HCT116 (cell line): ENCODE data around the gene IPO13. TPM values are rescaled to one million over a fixed set of nuclear protein-coding genes. Genes with fewer than 3 reads are reported as not detected.

Experiments
- ATAC-seq: fragments of 200-7000 bp; cut with Tn5 transposase; 2 replicates; pipeline ENCODE4 v1.9.1; 2020; ENCODE audit warnings: mild to moderate bottlenecking, moderate library complexity
- BruUV-seq: library from RNA; stranded (reverse); fragments of 400-500 nt; replicated peaks from 2 replicates; lab custom pipeline; 2021; lab: Mats Ljungman, UMichigan
- CTCF ChIA-PET: fragments of 300-600 bp; sonication (Branson Sonifier 250); formaldehyde crosslinking; loops from one replicate; lab custom pipeline; 2021; ENCODE audit warnings: antibody characterized with exemption; lab: Charles Lee
- POLR2A ChIA-PET: fragments of 300-600, 350-600 bp; sonication (Branson Sonifier 250); formaldehyde crosslinking; loops from one replicate; lab custom pipeline; 2021; ENCODE audit warnings: antibody characterized with exemption; lab: Charles Lee
- RAD21 ChIA-PET, 2 experiments: fragments of 300-600 bp; sonication (Branson Sonifier 250); formaldehyde crosslinking; loops; one replicate each; lab custom pipeline; 2023; ENCODE audit warnings: low total read pairs in 2 of 2; ENCODE audit not compliant: uncharacterized antibody in 2 of 2, unreplicated experiment in 2 of 2, low non-redundant PET in 1 of 2; lab: Charles Lee
- DNase-seq: peaks from one replicate; pipeline ENCODE4 v3.0.0-alpha.2; 2010; ENCODE audit warnings: low read depth, low spot score
- H2AFZ ChIP-seq: fragments of 200-600 bp; shearing (Covaris generic), sonication (generic); 2 replicates; pipeline ENCODE4 v1.6.1; 2017; ENCODE audit warnings: low read depth, mixed run types, mixed read lengths, antibody characterized with exemption, low read length; ENCODE audit not compliant: poor library complexity, severe bottlenecking
- H3K27ac ChIP-seq: 2 replicates; pipeline ENCODE4 v1.5.1; 2012; ENCODE audit warnings: low read depth, low read length
- H3K27me3 ChIP-seq: fragments of 200-600 bp; sonication (generic); 2 replicates; pipeline ENCODE4 v1.6.1; 2016; ENCODE audit warnings: mixed run types, low read length, mixed read lengths; ENCODE audit not compliant: insufficient read depth
- H3K36me3 ChIP-seq, 2 experiments: fragments of 200-500 bp in 1 of 2; fragments of 200-600 bp in 1 of 2; sonication (Bioruptor generic) in 1 of 2; sonication (generic) in 1 of 2; 2 replicates each; pipeline versions ENCODE4 v1.5.1 to v1.6.1; 2014 to 2016; ENCODE audit warnings: low read length in 2 of 2, inconsistent platforms in 1 of 2, mixed read lengths in 1 of 2, mixed run types in 1 of 2; ENCODE audit not compliant: insufficient read depth in 2 of 2, control insufficient read depth in 1 of 2
- H3K4me1 ChIP-seq, 2 experiments: fragments of 200-600 bp in 1 of 2; sonication (generic) in 1 of 2; 2 replicates each; pipeline versions ENCODE4 v1.5.1 to v1.6.1; 2012 to 2017; ENCODE audit warnings: low read length in 2 of 2, inconsistent platforms in 1 of 2, mild to moderate bottlenecking in 1 of 2, mixed read lengths in 1 of 2, mixed run types in 1 of 2, moderate library complexity in 1 of 2; ENCODE audit not compliant: insufficient read depth in 2 of 2, control insufficient read depth in 1 of 2
- H3K4me2 ChIP-seq: fragments of 200-600 bp; sonication (generic); 2 replicates; pipeline ENCODE4 v1.6.1; 2017; ENCODE audit warnings: mixed run types, low read length, mixed read lengths
- H3K4me3 ChIP-seq, 2 experiments: fragments of 200-600 bp in 1 of 2; sonication (generic) in 1 of 2; replicated peaks in 1 of 2; 2 replicates each; pipeline ENCODE4 v1.5.1; 2011 to 2016; ENCODE audit warnings: low read length in 2 of 2, control low read depth in 1 of 2, low read depth in 1 of 2, mild to moderate bottlenecking in 1 of 2, mixed read lengths in 1 of 2, mixed run types in 1 of 2
- H3K79me2 ChIP-seq: fragments of 200-600 bp; sonication (generic); 2 replicates; pipeline ENCODE4 v1.6.1; 2017; ENCODE audit warnings: mild to moderate bottlenecking, mixed run types, low read length, moderate library complexity, mixed read lengths; ENCODE audit not compliant: insufficient read depth
- H3K9ac ChIP-seq: fragments of 200-600 bp; sonication (generic); 2 replicates; pipeline ENCODE4 v1.6.1; 2016; ENCODE audit warnings: low read length, mixed read lengths
- H3K9me2 ChIP-seq: fragments of 200-600 bp; sonication (generic), shearing (Covaris generic); 2 replicates; pipeline ENCODE4 v1.6.1; 2017; ENCODE audit warnings: mixed run types, mild to moderate bottlenecking, moderate library complexity; ENCODE audit not compliant: insufficient read depth
- H3K9me3 ChIP-seq, 2 experiments: fragments of 200-500 bp in 1 of 2; fragments of 200-600 bp in 1 of 2; sonication (Bioruptor generic) in 1 of 2; sonication (generic) in 1 of 2; 2 replicates each; pipeline ENCODE4 v1.6.1; 2014 to 2017; ENCODE audit warnings: low read length in 2 of 2, mixed read lengths in 2 of 2, inconsistent platforms in 1 of 2, low read depth in 1 of 2, mild to moderate bottlenecking in 1 of 2, mixed run types in 1 of 2, moderate library complexity in 1 of 2; ENCODE audit not compliant: control insufficient read depth in 1 of 2, insufficient read depth in 1 of 2
- H4K20me1 ChIP-seq: fragments of 200-600 bp; sonication (generic), shearing (Covaris generic); 2 replicates; pipeline ENCODE4 v1.6.1; 2017; ENCODE audit warnings: mixed run types, mild to moderate bottlenecking, moderate library complexity; ENCODE audit not compliant: insufficient read depth
- CBX3 ChIP-seq: IDR thresholded peaks from 2 replicates; pipeline ENCODE4 v1.6.1; 2012; ENCODE audit warnings: low read depth
- CEBPB ChIP-seq: IDR thresholded peaks from 2 replicates; pipeline ENCODE4 v1.6.1; 2012; ENCODE audit warnings: low read depth
- EGR1 ChIP-seq: IDR thresholded peaks from 2 replicates; pipeline ENCODE4 v1.6.1; 2012; ENCODE audit warnings: low read depth
- ELF1 ChIP-seq: IDR thresholded peaks from 2 replicates; pipeline ENCODE4 v1.6.1; 2012; ENCODE audit warnings: low read depth, borderline replicate concordance
- EZH2phosphoT487 ChIP-seq: fragments of 200-600 bp; IDR thresholded peaks from 2 replicates; pipeline ENCODE4 v1.6.1; 2018; ENCODE audit warnings: antibody characterized with exemption, borderline replicate concordance
- FOSL1 ChIP-seq: IDR thresholded peaks from 2 replicates; pipeline ENCODE4 v1.6.1; 2012; ENCODE audit warnings: low read depth
- JUND ChIP-seq: IDR thresholded peaks from 2 replicates; pipeline ENCODE4 v1.6.1; 2012
- POLR2A ChIP-seq: IDR thresholded peaks from 2 replicates; pipeline ENCODE4 v1.7.0; 2011; ENCODE audit warnings: borderline replicate concordance; ENCODE audit not compliant: insufficient read depth, insufficient read length; ENCODE audit errors: extremely low read depth
- RAD21 ChIP-seq: IDR thresholded peaks from 2 replicates; pipeline ENCODE4 v1.6.1; 2012; ENCODE audit warnings: low read depth, mild to moderate bottlenecking
- SIN3A ChIP-seq: IDR thresholded peaks from 2 replicates; pipeline ENCODE4 v1.6.1; 2012; ENCODE audit warnings: low read depth
- SRF ChIP-seq: IDR thresholded peaks from 2 replicates; pipeline ENCODE4 v1.6.1; 2012; ENCODE audit warnings: low read depth
- TCF7L2 ChIP-seq: IDR thresholded peaks from 2 replicates; pipeline ENCODE4 v1.7.0; 2011; ENCODE audit warnings: borderline replicate concordance, inconsistent platforms; ENCODE audit not compliant: insufficient read depth, insufficient read length; ENCODE audit errors: extremely low read depth
- YY1 ChIP-seq: IDR thresholded peaks from 2 replicates; pipeline ENCODE4 v1.6.1; 2011; ENCODE audit warnings: low read length, low read depth, moderate library complexity, mild to moderate bottlenecking; ENCODE audit not compliant: insufficient replicate concordance; ENCODE audit errors: extremely low read depth
- ZFX ChIP-seq: fragments of 450-650 bp; IDR thresholded peaks from 2 replicates; pipeline ENCODE4 v1.6.1; 2017
- ZNF274 ChIP-seq: fragments of 200-500 bp; sonication (Bioruptor generic); IDR thresholded peaks from 2 replicates; pipeline ENCODE4 v1.6.1; 2014; ENCODE audit warnings: mild to moderate bottlenecking, low read depth, low read length, inconsistent platforms
- intact Hi-C: fragments of 100-400 bp; cut with micrococcal nuclease; formaldehyde crosslinking; loops from 2 replicates; pipeline ENCODE4 v1.10.0; 2022
- total RNA-seq: library from RNA; stranded (reverse); gene quantifications from one replicate; pipeline ENCODE4 v1.2.1, GENCODE V29; 2021; ENCODE audit not compliant: unreplicated experiment
- TF ChIP-seq, protein P1 (sequence below): IDR thresholded peaks from 2 replicates; pipeline ENCODE4 v1.6.1; 2012

Gene IPO13
- total RNA-seq, 1 experiment from 2014 or later = 18.7 TPM

DNA sequence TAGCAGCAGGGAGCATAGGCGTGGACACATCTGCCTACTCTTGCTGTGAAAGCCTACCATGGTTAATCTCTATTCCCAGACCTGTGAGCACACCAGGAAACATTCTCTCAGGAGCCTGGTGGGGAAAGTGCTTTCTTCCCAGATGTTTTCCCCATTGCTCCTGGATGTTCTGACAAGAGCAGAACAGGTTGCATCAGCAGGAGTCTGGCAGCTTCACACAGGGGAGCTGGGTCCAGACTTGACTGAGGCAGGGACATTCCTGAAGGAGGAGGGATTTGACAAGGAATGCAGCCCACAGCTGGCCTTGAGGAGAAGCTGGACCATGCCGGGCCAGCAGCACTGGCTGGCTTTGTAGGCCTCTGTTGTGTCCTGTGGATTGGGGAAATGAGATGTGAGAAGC is 34.1 kb upstream of the IPO13 start:
- H4K20me1 ChIP-seq = no peaks in the 10 kb centered on the region
- H3K4me3 ChIP-seq = no peak overlapping the region
- intact Hi-C loops = no loop called here
- H3K4me1 ChIP-seq = peaks cover 0 to 33% of the 10 kb centered on the region in 2 experiments; a peak in 2 of 4 replicates
- H3K27me3 ChIP-seq = no peaks in the 10 kb centered on the region
- no peak overlapping the region for H3K27ac ChIP-seq
- no peak for DNase-seq
- peak overlapping the region; percentile 25; the same call in 1 of the 2 replicates for H3K4me2 ChIP-seq
- RAD21 ChIA-PET = no interaction called here
- CTCF ChIA-PET = interaction anchor here (4.7 kb wide), 1 partner anchor 18 kb away, joined by 21 read pairs; no protein-coding TSS in a partner anchor
- BruUV-seq = no TSS peak
- peaks cover 3% of the 10 kb centered on the region; the same call in 1 of the 2 replicates for H3K9me2 ChIP-seq
- TF ChIP-seq CEBPB (no peak), ZFX (no peak; the same call in 1 of the 2 replicates), TCF7L2 (no peak)
- TF ChIP-seq, protein P1, sequence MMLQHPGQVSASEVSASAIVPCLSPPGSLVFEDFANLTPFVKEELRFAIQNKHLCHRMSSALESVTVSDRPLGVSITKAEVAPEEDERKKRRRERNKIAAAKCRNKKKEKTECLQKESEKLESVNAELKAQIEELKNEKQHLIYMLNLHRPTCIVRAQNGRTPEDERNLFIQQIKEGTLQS = no peak
- POLR2A ChIA-PET = interaction anchor here (1.1 to 1.5 kb wide), 2 partner anchors 17 to 21 kb away, joined by 3 to 5 read pairs; partner anchors contain the start of gene ARTN
- no peak overlapping the region for H3K9ac ChIP-seq
- H2AFZ ChIP-seq = no peak overlapping the region
- no peaks in the 10 kb centered on the region for H3K36me3 ChIP-seq
- no peaks in the 10 kb centered on the region for H3K9me3 ChIP-seq
- ATAC-seq = peak; percentile 29; the same call in 1 of the 2 replicates
- no peaks in the 10 kb centered on the region for H3K79me2 ChIP-seq

DNA sequence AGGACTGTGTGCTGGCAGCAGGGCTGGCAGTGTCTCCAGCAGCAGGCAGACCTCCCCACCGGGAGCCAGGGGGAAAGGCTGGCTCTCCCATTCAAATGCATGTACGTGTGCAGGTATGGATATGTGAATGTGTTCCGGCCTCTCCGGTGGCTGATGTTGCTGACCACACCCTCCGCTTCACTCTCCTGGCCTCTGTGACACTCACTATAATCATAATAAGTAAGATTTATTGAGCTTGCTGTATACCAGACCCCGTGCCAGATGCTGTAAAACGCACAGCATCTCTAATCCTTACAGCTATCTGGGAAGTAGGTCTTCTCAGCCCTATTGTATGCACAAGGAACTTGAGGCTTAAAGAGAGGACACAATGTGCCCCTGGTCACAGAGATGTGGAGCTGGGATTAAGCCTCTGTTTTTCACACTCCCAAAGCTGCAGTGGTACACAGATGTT is 33.7 kb upstream of the IPO13 start:
- Histone ChIP-seq H3K4me3 (no peak overlapping the region), H3K9ac (no peak overlapping the region), H3K9me3 (no peaks in the 10 kb centered on the region), H3K9me2 (peaks cover 3% of the 10 kb centered on the region; the same call in 1 of the 2 replicates), H2AFZ (no peak overlapping the region), H3K36me3 (no peaks in the 10 kb centered on the region), H3K4me1 (peaks cover 0 to 33% of the 10 kb centered on the region in 2 experiments; a peak in 2 of 4 replicates), H3K4me2 (peak overlapping the region; percentile 25; the same call in 1 of the 2 replicates), H3K79me2 (no peaks in the 10 kb centered on the region), H3K27me3 (no peaks in the 10 kb centered on the region), H4K20me1 (no peaks in the 10 kb centered on the region), H3K27ac (no peak overlapping the region)
- BruUV-seq = no TSS peak
- ATAC-seq = no peak
- intact Hi-C loops = no loop called here
- RAD21 ChIA-PET = no interaction called here
- DNase-seq = no peak
- TF ChIP-seq CBX3 = no peak
- TF ChIP-seq ELF1 = no peak
- TF ChIP-seq EZH2phosphoT487 = no peak
- no peak; the same call in 1 of the 2 replicates for TF ChIP-seq ZFX
- no peak for TF ChIP-seq YY1
- no peak for TF ChIP-seq FOSL1
- TF ChIP-seq RAD21 = no peak
- no peak for TF ChIP-seq ZNF274
- TF ChIP-seq EGR1 = no peak
- no peak for TF ChIP-seq SRF
- TF ChIP-seq TCF7L2 = no peak
- no peak for TF ChIP-seq CEBPB
- no peak for TF ChIP-seq POLR2A
- no peak for TF ChIP-seq JUND
- no peak for TF ChIP-seq SIN3A
- CTCF ChIA-PET = interaction anchor here (1.1 to 4.7 kb wide), 2 partner anchors 17 to 22 kb away, joined by 3 to 21 read pairs; no protein-coding TSS in a partner anchor
- POLR2A ChIA-PET = interaction anchor here (1.1 kb wide), 1 partner anchor 21 kb away, joined by 3 read pairs; the partner anchor contains the start of gene ARTN
